Thoracic aorta endothelial cell (primary cell): ENCODE data around the gene HIRA. TPM values are rescaled to one million over a fixed set of nuclear protein-coding genes. Genes with fewer than 3 reads are reported as not detected.

ENCODE experiments used
- small RNA-seq: library from RNA; depleted of rRNA; stranded (forward); fragments of <200 nt; gene quantifications from one replicate; pipeline ENCODE3, GENCODE V24; 2012
- total RNA-seq: library from RNA; depleted of rRNA; stranded (reverse); fragments of >200 nt; gene quantifications from 2 replicates; pipeline ENCODE4 v1.2.3, GENCODE V29; 2012

Gene HIRA, protein sequence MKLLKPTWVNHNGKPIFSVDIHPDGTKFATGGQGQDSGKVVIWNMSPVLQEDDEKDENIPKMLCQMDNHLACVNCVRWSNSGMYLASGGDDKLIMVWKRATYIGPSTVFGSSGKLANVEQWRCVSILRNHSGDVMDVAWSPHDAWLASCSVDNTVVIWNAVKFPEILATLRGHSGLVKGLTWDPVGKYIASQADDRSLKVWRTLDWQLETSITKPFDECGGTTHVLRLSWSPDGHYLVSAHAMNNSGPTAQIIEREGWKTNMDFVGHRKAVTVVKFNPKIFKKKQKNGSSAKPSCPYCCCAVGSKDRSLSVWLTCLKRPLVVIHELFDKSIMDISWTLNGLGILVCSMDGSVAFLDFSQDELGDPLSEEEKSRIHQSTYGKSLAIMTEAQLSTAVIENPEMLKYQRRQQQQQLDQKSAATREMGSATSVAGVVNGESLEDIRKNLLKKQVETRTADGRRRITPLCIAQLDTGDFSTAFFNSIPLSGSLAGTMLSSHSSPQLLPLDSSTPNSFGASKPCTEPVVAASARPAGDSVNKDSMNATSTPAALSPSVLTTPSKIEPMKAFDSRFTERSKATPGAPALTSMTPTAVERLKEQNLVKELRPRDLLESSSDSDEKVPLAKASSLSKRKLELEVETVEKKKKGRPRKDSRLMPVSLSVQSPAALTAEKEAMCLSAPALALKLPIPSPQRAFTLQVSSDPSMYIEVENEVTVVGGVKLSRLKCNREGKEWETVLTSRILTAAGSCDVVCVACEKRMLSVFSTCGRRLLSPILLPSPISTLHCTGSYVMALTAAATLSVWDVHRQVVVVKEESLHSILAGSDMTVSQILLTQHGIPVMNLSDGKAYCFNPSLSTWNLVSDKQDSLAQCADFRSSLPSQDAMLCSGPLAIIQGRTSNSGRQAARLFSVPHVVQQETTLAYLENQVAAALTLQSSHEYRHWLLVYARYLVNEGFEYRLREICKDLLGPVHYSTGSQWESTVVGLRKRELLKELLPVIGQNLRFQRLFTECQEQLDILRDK
- 20.7 and 24.7 TPM in 2 replicates for total RNA-seq

DNA sequence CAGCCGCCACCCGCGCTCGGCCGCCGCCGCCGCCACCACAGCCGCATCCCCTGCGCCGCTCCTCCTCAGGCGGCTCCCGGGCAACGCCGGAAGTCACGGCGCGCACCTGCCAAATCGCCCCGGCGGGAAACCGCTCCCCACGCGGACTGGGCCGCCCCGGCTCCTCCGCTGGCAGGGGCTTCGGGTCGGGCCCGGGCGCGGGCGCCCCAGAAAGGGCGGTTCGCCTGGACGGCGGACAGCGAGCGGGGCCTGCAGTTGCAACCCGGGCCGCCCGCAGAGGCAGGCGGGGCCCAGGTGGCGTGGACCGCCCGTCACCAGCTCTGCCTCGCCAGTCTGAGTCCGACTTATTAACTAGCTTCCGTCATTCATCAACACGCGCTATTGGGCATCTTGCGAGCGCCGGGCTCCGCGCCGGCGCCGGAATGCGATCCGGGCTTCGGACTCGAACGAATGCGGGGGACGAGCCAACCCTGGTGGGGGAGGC, at the start of gene HIRA:
TSS of gene HIRA (minus strand) at position 85 of the 484 bp plus-strand sequence. CDS start 257 bp downstream, outside the sequence.

DNA sequence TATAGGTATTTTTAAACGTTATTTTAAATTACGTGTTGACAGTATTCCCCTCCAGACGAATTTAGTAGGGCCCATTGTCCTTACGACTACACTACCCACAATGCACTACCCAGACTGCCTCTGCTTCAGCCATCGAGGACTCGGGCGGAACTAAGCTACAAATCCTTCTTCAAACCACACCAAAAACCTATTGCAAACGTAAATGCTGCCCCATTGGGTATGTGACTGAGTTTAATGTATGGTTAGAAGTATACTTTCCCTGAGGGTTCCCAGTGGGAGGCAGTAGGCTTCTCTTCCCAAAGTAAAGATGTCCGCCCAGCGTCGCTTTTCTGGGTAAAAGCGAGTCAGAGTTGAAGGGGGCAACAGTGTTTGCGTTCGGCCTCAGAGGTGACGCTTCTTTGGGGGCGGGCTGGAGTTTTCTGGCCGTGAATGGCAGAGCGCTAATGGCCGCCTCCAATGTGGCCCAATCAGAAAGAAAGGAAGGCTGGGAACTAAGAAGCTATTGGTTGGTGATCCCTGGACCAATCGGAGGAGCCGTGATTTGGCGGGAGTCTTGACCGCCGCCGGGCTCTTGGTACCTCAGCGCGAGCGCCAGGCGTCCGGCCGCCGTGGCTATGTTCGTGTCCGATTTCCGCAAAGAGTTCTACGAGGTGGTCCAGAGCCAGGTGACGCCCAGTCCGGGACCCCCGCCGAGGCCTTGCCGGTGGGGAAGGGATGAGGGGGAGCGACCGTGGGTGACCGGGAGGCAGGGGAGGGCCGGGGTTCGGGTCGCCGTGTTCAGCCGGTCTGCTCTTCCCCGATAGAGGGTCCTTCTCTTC, 48.0 kb upstream of the HIRA start, which contains the start of gene CDC45:
TSS of gene CDC45 (plus strand) at position 566 of the 818 bp plus-strand sequence. CDS start at position 615, 49 bp downstream.

DNA sequence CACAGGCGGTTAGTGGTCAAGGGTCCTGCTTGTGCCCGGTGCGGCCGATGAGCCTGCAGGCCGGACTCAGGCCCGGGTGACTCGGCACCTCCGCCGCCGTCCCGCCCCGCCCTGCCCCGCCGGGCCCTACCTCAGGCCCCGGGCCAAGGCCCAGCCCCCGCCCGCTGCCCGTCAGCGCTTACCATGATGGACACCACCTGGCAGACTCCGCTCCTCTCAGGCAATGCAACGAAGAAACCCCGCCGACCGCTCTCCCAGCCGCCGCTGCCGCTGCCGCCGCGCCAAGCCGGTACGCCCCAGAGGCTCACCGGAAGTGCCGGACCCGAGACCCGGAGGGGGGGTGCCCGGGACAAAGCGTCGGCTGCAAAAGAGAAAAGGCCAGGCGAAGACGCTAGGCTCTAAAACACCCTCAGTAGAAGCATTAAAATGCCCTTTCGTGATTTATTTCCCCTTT, 47.4 kb upstream of the HIRA start, which contains the start of gene UFD1:
TSS of gene UFD1 (minus strand) at position 293 of the 454 bp plus-strand sequence. CDS start at position 185, 108 bp downstream.

DNA sequence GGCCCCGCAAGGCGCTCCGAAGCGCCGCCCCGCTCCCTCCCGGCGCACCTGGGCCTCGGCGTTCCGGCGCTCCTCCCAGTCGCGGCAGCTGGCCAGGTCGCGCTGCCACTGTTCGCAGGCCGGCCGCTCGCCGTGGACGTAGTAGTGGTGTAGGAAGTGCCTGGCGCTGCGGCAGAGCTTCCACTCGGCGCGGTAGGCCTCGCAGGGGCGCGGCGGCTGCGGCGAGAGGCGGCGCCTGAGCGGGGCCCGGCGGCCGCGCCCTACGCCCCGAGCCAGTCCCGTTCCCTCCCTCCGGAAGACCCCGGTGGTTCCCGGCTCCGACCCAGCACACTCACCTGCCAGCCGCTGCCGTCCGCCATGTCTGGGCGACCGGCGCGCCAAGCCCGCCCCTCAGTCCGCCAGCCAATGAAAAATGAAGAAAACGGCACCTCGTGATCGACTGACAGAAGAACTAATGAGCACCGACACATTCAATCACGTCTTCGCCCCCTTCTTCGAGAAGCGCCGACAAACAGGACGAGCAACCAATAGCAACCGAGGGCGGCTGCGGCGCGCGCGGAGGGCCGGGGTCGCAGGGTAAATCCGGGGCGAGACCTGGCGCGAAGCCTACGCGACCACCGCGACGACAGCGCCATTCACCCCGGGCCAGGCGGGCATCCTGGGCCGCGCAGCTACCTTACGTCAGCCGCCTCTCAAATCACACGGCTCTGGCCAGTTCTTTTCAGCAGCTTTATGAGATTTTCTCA, 16.0 kb upstream of the HIRA start, which contains the start of gene C22orf39:
TSS of gene C22orf39 (minus strand) at position 382 of the 746 bp plus-strand sequence. CDS start at position 359, 23 bp downstream.

DNA sequence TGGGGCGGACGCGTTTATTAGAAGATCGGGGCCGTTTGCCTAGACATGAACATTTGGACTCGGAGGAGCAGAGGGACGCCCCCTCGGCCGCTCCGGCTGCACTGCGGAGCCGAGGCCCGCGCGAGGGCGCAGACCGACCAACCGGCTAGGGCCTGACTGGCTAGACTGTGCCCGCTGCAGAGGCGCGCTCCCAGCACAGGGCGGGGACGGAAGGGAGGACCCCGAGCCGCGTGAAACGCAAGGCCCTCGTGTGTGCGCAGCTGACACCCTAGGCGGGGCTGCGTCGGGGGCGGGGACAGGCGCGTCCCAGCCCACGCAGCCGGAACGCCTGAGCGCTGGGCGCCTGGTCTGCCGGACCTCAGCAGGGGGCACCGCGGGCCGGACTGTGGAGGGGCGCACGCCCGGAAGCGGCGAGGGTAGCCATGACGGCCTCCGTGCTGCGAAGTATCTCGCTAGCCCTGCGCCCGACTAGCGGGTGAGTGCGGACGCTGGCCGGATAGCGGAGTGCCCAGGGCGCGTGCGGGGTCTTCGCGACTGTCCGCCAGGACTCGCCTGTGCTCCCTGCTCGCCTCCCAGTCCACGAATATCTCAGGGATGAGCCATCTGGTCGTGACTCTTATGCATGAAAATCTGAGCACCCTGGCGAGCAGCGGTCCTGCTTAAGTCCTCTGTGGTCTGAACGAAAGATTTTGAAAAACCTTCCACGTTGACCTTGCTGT, 759 bp upstream of the HIRA start, which contains the start of gene MRPL40:
TSS of gene MRPL40 (plus strand) at position 413 of the 719 bp plus-strand sequence. CDS start at position 423, 10 bp downstream.

DNA sequence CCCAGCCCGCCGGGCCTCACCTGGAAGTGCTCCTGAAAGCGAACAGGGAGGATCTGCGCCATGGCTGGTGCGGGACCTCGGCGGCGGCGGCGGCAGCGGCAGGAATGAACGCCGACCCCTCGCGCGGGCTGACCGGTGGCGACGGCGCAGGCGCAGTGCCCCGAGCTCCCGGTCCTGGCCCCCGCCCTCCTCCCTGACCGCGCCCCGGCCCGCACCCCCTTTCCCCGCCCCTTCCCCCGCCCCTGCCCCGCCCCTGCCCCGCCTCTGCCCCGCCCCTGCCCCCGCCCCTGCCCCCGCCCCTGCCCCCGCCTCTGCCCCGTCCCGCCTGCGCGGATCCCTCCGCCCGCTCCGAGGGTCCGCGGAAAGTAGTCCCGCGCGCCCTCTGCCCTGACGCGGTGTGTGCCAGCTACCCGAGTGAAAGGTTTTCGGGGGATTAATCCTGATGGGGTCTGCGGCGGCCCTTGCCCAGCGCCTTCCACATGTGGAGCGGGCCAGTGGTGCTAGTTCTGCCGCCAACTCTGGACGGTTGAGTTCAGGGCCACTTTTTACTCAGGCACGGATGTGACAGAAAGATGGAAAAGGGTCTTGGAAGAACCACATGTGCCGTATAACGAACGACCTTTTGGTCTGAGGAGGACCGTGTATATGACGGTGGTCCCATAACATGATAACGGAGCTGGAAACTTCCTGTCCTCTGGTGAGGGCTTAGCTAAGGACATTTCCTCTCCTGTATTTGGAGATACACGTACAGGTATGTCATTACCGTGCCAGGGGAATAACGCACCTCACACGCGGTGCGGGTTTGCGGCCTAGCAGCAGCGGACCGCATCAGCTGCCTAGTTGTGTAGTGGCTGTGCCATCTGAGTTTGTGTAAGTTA, 139.7 kb downstream of the HIRA start, which contains the start of gene CLTCL1:
TSS of gene CLTCL1 (minus strand) at position 140 of the 878 bp plus-strand sequence. CDS start at position 62, 78 bp downstream.

Small RNA genes lying within 50 kb of the gene (small RNA-seq; reads per million reads assigned to genes)
- gene RN7SL168P: not detected

Other genes with a start within 250 kb of the HIRA start
- gene CLTCL1, start 140.0 kb downstream of the HIRA start, total RNA-seq: 5.1 and 7.3 TPM in 2 replicates
- gene MRPL40, start 812 bp upstream of the HIRA start, total RNA-seq: 39.3 and 41.4 TPM in 2 replicates
- 16.2 and 17.0 TPM in 2 replicates for gene C22orf39, start 16.0 kb upstream of the HIRA start, total RNA-seq
- gene UFD1, start 47.5 kb upstream of the HIRA start, total RNA-seq: 112 and 121 TPM in 2 replicates
- gene CDC45, start 48.2 kb upstream of the HIRA start, total RNA-seq: 32.7 and 44.6 TPM in 2 replicates
- gene CLDN5, start 92.7 kb upstream of the HIRA start, total RNA-seq: 271 and 542 TPM in 2 replicates